SK-N-MC (cell line): ENCODE measurements around the gene FKBP8.

Experiments
- EZH2 ChIP-seq: fragments of 200-600 bp; sonication (generic); IDR thresholded peaks from one replicate; pipeline ENCODE4 v1.6.1; 2017; ENCODE audit warnings: antibody characterized with exemption
- POLR2AphosphoS5 ChIP-seq: IDR thresholded peaks from 2 replicates; pipeline ENCODE4 v1.6.1; 2012; ENCODE audit warnings: mild to moderate bottlenecking, low read depth, low read length, borderline replicate concordance

DNA sequence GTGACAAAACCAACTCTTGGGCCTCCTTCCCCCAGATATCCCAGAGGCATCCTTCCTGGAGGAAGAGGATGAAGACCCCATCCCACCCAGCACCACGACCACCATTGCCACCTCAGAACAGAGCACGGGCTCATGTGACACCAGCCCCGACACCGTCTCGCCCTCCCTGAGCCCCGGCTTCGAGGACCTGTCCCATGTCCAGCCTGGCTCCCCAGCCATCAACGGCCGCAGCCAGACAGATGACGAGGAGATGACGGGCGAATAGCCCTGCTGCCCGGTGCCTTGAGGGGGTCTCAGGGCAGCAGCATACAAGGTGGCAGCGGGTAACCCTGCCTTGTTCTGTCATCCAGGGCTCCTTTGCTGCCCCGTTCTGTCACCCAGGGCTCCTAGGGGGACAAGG, 25.0 kb upstream of the FKBP8 start:
- TF ChIP-seq EZH2 (no peak), POLR2AphosphoS5 (no peak)
